Glutamatergic neuron (in vitro differentiated cells): Measurements from ENCODE around the gene TACC2. TPM values are rescaled to one million over a fixed set of nuclear protein-coding genes. Genes with fewer than 3 reads are reported as not detected.

ENCODE experiments used
- DNase-seq: peaks from one replicate; pipeline ENCODE4 v3.0.0; 2022
- H3K27ac Mint-ChIP-seq: one replicate; pipeline ENCODE4 v1.8.0; 2020; ENCODE audit warnings: mild to moderate bottlenecking, mixed read lengths, inconsistent platforms; ENCODE audit not compliant: unreplicated experiment
- H3K27me3 Mint-ChIP-seq: one replicate; pipeline ENCODE4 v1.8.0; 2020; ENCODE audit warnings: mild to moderate bottlenecking, moderate library complexity, mixed read lengths, inconsistent platforms; ENCODE audit not compliant: unreplicated experiment
- H3K36me3 Mint-ChIP-seq: one replicate; pipeline ENCODE4 v1.8.0; 2020; ENCODE audit warnings: mild to moderate bottlenecking, mixed read lengths, inconsistent platforms; ENCODE audit not compliant: unreplicated experiment
- H3K4me1 Mint-ChIP-seq: one replicate; pipeline ENCODE4 v1.8.0; 2020; ENCODE audit warnings: mild to moderate bottlenecking, low read depth, mixed read lengths, inconsistent platforms; ENCODE audit not compliant: unreplicated experiment
- H3K4me3 Mint-ChIP-seq: one replicate; pipeline ENCODE4 v1.8.0; 2020; ENCODE audit warnings: mild to moderate bottlenecking, mixed read lengths, inconsistent platforms; ENCODE audit not compliant: unreplicated experiment
- H3K9me3 Mint-ChIP-seq: one replicate; pipeline ENCODE4 v1.8.0; 2020; ENCODE audit warnings: mild to moderate bottlenecking, moderate library complexity, mixed read lengths, inconsistent platforms; ENCODE audit not compliant: unreplicated experiment
- CTCF ChIP-seq: fragments of 200-600 bp; sonication (generic); IDR thresholded peaks from one replicate; pipeline ENCODE4 v1.5.0; 2021; ENCODE audit not compliant: partially characterized antibody, unreplicated experiment
- total RNA-seq: library from RNA; stranded (reverse); fragmentation: NEBNext Ultra II Directional; extraction: Animal tissue kit (Norgen Biotek cat#: 25700); gene quantifications from one replicate; pipeline ENCODE4 v1.2.1, GENCODE V29; 2021; ENCODE audit not compliant: unreplicated experiment

The TACC2 gene
- total RNA-seq, 1 donor from 2014 or later: 499 TPM

GRCh38 chr10:122029499-122030199 is 40.7 kb downstream of the TACC2 start:
- DNase-seq: no peak
- H3K36me3 Mint-ChIP-seq: no peaks in the 10 kb centered on the region
- H3K4me3 Mint-ChIP-seq: no peak overlapping the region
- H3K4me1 Mint-ChIP-seq: no peaks in the 10 kb centered on the region
- peaks cover 1% of the 10 kb centered on the region for H3K9me3 Mint-ChIP-seq
- TF ChIP-seq CTCF: no peak
- H3K27ac Mint-ChIP-seq: no peak overlapping the region
- H3K27me3 Mint-ChIP-seq: no peaks in the 10 kb centered on the region

GRCh38 chr10:122030200-122030552 is 41.2 kb downstream of the TACC2 start:
- H3K4me3 Mint-ChIP-seq: no peak overlapping the region
- no peaks in the 10 kb centered on the region for H3K27me3 Mint-ChIP-seq
- no peaks in the 10 kb centered on the region for H3K4me1 Mint-ChIP-seq
- no peaks in the 10 kb centered on the region for H3K36me3 Mint-ChIP-seq
- no peak overlapping the region for H3K27ac Mint-ChIP-seq
- no peak for DNase-seq
- peaks cover 1% of the 10 kb centered on the region for H3K9me3 Mint-ChIP-seq
- no peak for TF ChIP-seq CTCF

GRCh38 chr10:122033224-122033926 is 44.4 kb downstream of the TACC2 start:
- Mint-ChIP-seq H3K36me3 (no peaks in the 10 kb centered on the region), H3K27me3 (no peaks in the 10 kb centered on the region), H3K4me1 (no peaks in the 10 kb centered on the region), H3K9me3 (peaks cover 1% of the 10 kb centered on the region), H3K27ac (no peak overlapping the region), H3K4me3 (no peak overlapping the region)
- TF ChIP-seq CTCF: no peak
- DNase-seq: no peak

- peaks cover 4% of the 10 kb centered on the region for H3K9me3 Mint-ChIP-seq
- no peaks in the 10 kb centered on the region for H3K4me1 Mint-ChIP-seq
- DNase-seq: no peak
- H3K27me3 Mint-ChIP-seq: peaks cover under 1% of the 10 kb centered on the region
- H3K27ac Mint-ChIP-seq: no peak overlapping the region
- TF ChIP-seq CTCF: no peak
- H3K36me3 Mint-ChIP-seq: no peaks in the 10 kb centered on the region
- no peak overlapping the region for H3K4me3 Mint-ChIP-seq
Observed at GRCh38 chr10:122034149-122034756, 45.3 kb downstream of the TACC2 start.

GRCh38 chr10:122040786-122041185 is 51.8 kb downstream of the TACC2 start:
- DNase-seq: no peak
- no peaks in the 10 kb centered on the region for H3K36me3 Mint-ChIP-seq
- H3K4me1 Mint-ChIP-seq: peaks cover 16% of the 10 kb centered on the region
- peaks cover 1% of the 10 kb centered on the region for H3K27me3 Mint-ChIP-seq
- peaks cover 2% of the 10 kb centered on the region for H3K9me3 Mint-ChIP-seq
- H3K27ac Mint-ChIP-seq: no peak overlapping the region
- TF ChIP-seq CTCF: no peak
- no peak overlapping the region for H3K4me3 Mint-ChIP-seq
